ENCODE measurements around the gene BCAS4. TPM values are rescaled to one million over a fixed set of nuclear protein-coding genes. Genes with fewer than 3 reads are reported as not detected.

Gene BCAS4
- total RNA-seq, 1 donor from 2014 or later: 15.7 TPM

DNA sequence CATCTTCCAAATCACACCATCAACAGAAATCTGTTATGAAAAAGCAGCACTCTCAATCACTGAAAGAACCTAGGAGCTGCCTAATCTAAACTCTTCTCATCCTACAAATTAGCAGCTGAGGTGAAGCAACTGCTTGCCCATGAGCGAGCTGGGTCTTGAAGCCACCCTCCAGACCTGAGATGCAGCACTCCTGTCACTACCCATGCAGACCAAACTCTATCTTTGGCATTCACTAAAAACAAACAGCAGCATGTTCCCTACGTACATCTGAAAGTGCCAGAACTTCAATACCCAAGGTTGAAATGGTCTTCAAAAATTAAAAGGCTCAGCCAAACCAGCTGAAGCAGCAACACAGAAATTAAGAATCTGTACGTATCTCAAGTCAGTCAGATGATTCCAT, 122.1 kb downstream of the BCAS4 start:
- DNase-seq (ENCODE audit: low read depth): no peak
- TF ChIP-seq, protein P1, sequence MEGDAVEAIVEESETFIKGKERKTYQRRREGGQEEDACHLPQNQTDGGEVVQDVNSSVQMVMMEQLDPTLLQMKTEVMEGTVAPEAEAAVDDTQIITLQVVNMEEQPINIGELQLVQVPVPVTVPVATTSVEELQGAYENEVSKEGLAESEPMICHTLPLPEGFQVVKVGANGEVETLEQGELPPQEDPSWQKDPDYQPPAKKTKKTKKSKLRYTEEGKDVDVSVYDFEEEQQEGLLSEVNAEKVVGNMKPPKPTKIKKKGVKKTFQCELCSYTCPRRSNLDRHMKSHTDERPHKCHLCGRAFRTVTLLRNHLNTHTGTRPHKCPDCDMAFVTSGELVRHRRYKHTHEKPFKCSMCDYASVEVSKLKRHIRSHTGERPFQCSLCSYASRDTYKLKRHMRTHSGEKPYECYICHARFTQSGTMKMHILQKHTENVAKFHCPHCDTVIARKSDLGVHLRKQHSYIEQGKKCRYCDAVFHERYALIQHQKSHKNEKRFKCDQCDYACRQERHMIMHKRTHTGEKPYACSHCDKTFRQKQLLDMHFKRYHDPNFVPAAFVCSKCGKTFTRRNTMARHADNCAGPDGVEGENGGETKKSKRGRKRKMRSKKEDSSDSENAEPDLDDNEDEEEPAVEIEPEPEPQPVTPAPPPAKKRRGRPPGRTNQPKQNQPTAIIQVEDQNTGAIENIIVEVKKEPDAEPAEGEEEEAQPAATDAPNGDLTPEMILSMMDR (conservative IDR thresholded peaks at IDR 0.05; ENCODE audit: low read depth, low read length): no peak
- no peak overlapping the region for H3K4me3 ChIP-seq (ENCODE audit: low read depth, low read length)

DNA sequence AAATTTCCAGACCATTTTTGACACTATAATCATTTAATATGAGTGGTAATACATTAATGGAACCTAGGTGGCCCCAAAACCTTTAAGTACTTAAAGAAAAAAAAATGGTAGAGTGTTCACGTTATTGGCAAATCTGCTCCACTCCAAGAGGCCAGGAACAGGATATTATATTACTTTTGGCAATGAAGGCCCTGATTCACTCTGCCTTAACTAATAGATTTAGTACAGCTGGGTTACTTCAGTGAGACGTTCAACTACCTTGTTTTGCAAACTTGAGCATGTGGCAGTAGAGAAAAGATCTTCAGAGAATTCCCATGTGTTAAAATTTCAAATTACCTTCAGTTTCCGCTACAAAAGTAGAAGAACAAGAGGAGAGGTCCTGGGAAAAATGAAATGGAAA, 123.5 kb downstream of the BCAS4 start:
- H3K4me3 ChIP-seq (ENCODE audit: low read depth, low read length): no peak overlapping the region
- TF ChIP-seq, protein P1 (conservative IDR thresholded peaks at IDR 0.05; ENCODE audit: low read depth, low read length): no peak
- no peak for DNase-seq (ENCODE audit: low read depth)

DNA sequence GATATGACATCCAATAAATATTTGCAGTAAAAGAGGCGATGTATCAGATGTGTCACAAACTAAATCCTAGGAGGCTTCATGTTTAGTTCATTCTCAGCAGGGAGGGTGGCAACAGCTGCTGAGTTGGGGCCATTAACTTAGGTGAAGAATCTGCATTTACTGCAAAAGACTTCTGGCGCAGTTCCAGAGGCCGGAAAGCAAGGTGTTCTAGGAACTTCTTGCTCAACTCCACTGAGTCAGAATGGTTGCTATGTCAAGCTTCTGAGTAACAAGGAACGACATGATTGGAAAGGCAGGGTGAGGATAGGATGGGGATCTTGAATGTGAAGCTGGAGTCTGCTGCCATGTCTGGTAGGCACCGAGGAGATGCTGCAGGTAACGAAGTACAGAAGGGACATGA, 124.7 kb downstream of the BCAS4 start:
- no peak overlapping the region for H3K4me3 ChIP-seq (ENCODE audit: low read depth, low read length)
- DNase-seq (ENCODE audit: low read depth): peak; percentile 91
- TF ChIP-seq, protein P1 (conservative IDR thresholded peaks at IDR 0.05; ENCODE audit: low read depth, low read length): no peak

DNA sequence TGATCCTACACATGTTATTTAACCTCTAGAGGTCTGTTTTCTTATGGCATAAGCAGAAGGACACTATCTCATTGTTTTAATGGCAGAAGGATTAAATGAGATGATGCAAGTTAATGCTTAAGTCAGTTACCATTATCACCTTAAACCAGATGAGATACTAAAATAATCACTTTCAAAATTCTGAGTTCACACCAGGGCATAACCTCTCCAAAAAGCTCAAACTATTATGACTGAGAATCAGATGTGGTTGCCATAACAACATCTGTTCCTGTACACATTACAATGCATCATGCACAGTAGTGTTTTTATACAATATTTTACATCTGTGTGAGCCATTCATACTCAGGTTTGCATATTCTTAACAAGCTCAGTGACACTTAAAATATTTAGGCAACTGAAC, 126.1 kb downstream of the BCAS4 start:
- H3K4me3 ChIP-seq (ENCODE audit: low read depth, low read length): no peak overlapping the region
- TF ChIP-seq, protein P1 (conservative IDR thresholded peaks at IDR 0.05; ENCODE audit: low read depth, low read length): no peak
- DNase-seq (ENCODE audit: low read depth): no peak

DNA sequence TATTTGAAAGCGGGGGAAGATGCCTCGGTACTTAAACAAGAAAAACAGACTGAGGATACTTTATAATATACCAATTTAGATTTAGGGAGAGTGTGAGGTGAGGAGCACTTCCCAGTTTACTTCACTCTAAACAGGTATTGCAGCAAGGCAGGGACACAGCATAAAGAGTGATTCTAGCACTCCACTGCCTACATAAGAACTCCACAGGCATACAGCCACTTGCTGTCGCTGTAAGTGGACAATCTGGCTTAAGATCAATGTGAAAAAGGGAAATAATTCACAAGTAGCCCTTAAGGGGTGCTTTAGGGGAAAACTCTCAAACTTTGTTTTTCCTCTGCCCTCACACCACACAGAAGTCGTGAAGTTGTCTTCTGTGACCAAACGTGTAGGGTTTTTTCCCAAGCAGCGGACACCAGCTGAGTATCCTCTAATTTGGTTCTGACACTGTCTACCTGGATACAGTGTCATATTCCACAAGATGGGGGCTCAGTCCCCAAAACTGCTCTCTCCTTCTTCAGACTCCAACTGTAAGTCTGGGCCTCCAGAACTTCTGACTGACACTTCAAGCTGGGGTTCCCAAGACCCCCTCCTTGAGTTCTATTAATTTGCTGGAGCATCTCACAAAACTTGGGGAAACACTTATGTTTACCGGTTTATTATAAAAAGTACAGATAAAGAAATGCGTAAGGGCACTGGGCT, 127.1 kb downstream of the BCAS4 start:
- TF ChIP-seq, protein P1 (conservative IDR thresholded peaks at IDR 0.05; ENCODE audit: low read depth, low read length): no peak
- no peak for DNase-seq (ENCODE audit: low read depth)

DNA sequence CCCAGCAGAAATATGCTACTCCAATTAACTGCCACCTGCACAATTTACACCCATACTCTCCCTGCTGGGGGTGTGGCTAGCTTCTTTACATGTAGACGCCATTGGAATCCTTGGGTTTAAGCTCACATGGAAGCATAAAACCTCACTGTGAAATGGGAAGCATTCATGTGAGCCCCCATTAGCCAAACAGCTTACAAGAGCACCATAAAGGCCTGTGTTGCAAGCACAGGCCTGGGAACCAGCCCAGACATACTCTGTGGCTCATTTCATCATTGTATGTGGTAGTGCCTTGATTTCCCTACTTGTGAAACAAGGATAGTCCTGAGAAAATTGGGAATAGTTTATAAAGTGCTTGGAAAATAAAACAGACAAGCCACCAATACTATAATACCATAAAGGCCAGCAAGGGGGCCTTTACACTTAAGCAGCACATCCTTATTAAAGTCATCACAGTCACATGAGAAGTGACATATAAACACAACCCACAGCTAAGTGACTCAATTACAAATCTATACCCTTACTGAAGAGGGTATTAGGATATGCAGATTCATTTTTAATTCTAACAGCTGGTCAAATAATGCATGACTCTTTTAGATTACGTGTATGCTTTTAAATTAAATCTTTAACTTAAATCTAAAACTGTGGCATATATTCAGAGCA, 129.5 kb downstream of the BCAS4 start:
- H3K4me3 ChIP-seq (ENCODE audit: low read depth, low read length): no peak overlapping the region
- DNase-seq (ENCODE audit: low read depth): no peak
- TF ChIP-seq, protein P1 (conservative IDR thresholded peaks at IDR 0.05; ENCODE audit: low read depth, low read length): no peak

More for the DNA sequence above, 127.1 kb downstream of the BCAS4 start:
- H3K4me3 ChIP-seq (ENCODE audit: low read depth, low read length): no peak overlapping the region

All from epithelial cell of proximal tubule (primary cell).